Ectodermal cell (in vitro differentiated cells): Measurements from ENCODE around the gene IL31.
"Not testable (repeated sequence)": the region's sequence is repeated elsewhere in the genome, so short reads cannot be mapped to it uniquely, and the experiment has no call there.

ENCODE experiments used
- H3K27ac ChIP-seq: 2 replicates; pipeline ENCODE4 v1.7.0; 2013; ENCODE audit warnings: mild to moderate bottlenecking, low read depth, low read length; ENCODE audit not compliant: insufficient read depth, poor library complexity, severe bottlenecking
- H3K27me3 ChIP-seq: 2 replicates; pipeline ENCODE4 v1.7.0; 2013; ENCODE audit warnings: mild to moderate bottlenecking, low read length; ENCODE audit not compliant: insufficient read depth, control insufficient read depth, poor library complexity, severe bottlenecking
- H3K36me3 ChIP-seq: one replicate; pipeline ENCODE4 v1.7.0; 2013; ENCODE audit warnings: low read length; ENCODE audit not compliant: control insufficient read depth, insufficient read depth
- H3K4me1 ChIP-seq: one replicate; pipeline ENCODE4 v1.7.0; 2013; ENCODE audit warnings: low read length; ENCODE audit not compliant: control insufficient read depth, insufficient read depth
- H3K4me3 ChIP-seq: 2 replicates; pipeline ENCODE4 v1.7.0; 2013; ENCODE audit warnings: low read depth, low read length, control low read depth; ENCODE audit not compliant: insufficient read depth
- H3K9me3 ChIP-seq: 2 replicates; pipeline ENCODE4 v1.7.0; 2013; ENCODE audit warnings: mild to moderate bottlenecking, low read length, moderate library complexity; ENCODE audit not compliant: control insufficient read depth
- WGBS, 2 experiments: methylation state at CpG; one replicate each; pipeline ENCODE4 v1.1.7; 2013; ENCODE audit warnings: missing lambda C conversion rate in 2 of 2; 5-methylcytosine and 5-hydroxymethylcytosine counted together

The IL31 gene

DNA sequence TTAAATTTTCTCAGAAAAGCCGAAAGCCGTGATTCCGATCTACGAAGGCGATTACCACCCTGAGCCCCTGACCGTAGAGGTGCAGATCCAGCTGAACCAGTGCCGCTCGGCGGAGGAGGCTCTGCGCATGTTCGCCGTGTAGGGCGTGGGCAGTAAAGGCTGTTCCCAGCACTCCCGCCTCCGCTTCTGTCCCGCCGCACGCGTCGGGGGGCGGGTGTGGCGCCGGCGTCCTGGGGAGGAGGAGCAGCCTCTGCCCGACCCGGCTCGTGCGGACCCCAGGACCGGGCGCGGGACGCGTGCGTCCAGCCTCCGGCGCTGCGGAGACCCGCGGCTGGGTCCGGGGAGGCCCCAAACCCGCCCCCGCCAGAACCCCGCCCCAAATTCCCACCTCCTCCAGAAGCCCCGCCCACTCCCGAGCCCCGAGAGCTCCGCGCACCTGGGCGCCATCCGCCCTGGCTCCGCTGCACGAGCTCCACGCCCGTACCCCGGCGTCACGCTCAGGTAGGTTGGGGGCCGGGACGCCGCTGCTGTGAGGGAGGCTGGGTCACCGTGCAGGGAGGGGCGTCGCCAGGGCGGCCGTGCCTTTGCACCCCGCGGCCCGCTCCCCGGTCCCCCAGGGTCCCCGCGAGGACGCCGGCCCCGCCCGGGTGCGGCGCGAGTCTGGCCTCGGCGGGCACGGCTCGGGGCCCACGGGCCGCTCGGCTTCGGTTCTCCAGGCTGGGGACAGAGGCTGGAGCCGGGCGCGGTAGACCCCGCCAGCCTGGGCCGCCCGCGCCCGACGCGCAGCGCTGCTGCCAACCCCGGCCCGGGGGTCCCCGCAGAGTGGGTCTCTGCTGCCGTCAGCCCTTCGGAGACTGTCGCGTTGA lies 29.5 kb upstream of the IL31 start, which contains the start of gene B3GNT4:
Gene B3GNT4, plus strand, starts transcription at position 409 of the 866 bp plus-strand sequence. CDS start 910 bp downstream, outside the sequence.
- H3K36me3 ChIP-seq = peaks cover 8% of the 10 kb centered on the region
- WGBS, 2 experiments = 1% methylated on average over 101 to 104 of the region's 104 CpGs
- peaks cover 65% of the 10 kb centered on the region for H3K27me3 ChIP-seq
- H3K27ac ChIP-seq = no peak within 1 kb of the TSS
- no peaks in the 10 kb centered on the region for H3K4me1 ChIP-seq
- no peaks in the 10 kb centered on the region for H3K9me3 ChIP-seq
- H3K4me3 ChIP-seq = peak within 1 kb of the TSS; percentile 41

DNA sequence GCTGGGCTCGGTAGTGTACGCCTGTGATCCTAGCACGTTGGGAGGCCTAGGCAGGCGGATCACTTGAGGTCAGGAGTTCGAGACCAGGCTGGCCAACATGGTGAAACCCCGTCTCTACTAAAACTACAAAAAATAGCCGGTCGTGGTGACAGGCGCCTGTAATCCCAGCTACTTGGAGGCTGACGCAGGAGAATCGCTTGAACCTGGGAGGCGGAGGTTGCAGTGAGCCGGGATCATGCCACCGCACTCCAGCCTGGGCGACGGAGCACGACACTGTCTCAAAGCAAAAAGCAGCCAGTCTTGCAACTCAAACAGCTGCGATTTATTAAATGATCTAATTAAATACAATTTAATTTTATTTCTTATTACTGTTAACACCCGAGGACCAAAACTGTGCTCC lies 28.8 kb upstream of the IL31 start:
- 79 to 84% methylated on average over 18 to 19 of the region's 19 CpGs for WGBS, 2 experiments
- H3K4me3 ChIP-seq = peak overlapping the region; percentile 41
- not testable (repeated sequence) for H3K27ac ChIP-seq

DNA sequence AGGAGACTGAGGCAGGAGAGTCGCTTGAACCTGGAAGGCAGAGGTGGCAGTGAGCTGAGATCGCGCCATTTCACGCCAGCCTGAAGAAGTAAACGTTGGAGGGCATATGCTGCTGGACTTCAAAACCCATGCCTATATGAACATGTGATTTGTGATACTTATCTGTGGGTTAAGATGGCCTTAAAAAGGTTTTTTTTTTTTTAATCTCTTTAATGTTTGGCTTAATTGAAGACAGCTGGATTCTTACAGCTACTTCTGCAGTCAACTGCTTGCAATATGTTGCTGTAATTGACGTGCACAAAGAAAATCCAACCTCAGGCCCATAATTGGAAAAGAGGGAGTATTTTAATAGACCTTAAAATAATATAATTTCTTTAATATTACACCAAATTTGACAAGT lies 28.0 kb upstream of the IL31 start:
- Histone ChIP-seq H3K4me1 (no peaks in the 10 kb centered on the region), H3K9me3 (no peaks in the 10 kb centered on the region), H3K27me3 (peaks cover 65% of the 10 kb centered on the region), H3K27ac (no peak overlapping the region), H3K4me3 (no peak overlapping the region), H3K36me3 (no peaks in the 10 kb centered on the region)
- WGBS, 2 experiments = 91 to 94% methylated on average over 6 of the region's 6 CpGs

More for the DNA sequence above, 28.8 kb upstream of the IL31 start:
- not testable (repeated sequence) for H3K9me3 ChIP-seq, H3K4me1 ChIP-seq, H3K36me3 ChIP-seq
- H3K27me3 ChIP-seq = peaks cover 65% of the 10 kb centered on the region

DNA sequence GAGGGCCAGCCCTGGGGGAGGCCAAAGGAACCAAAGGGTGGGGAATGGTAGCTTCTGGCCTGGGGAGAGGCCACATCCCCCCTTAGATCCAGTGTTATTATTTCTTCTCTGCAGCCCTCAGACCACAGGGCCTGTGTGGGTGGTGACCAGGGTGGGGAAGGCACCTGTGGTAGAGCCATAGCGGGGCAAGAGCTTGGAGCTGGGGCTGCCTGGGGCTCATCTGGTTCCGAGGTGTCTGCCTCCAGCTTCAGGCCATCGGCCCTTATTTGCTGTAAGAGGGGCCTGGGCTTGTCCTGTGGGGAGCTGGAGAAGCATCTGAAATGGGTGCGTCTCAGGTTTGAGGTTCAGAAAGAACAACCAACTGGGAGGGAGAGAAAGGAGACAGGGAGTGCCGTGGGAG lies 27.4 kb upstream of the IL31 start:
- 90 to 93% methylated on average over 5 of the region's 5 CpGs for WGBS, 2 experiments
- Histone ChIP-seq H3K4me1 (no peaks in the 10 kb centered on the region), H3K36me3 (no peaks in the 10 kb centered on the region), H3K27ac (no peak overlapping the region), H3K9me3 (no peaks in the 10 kb centered on the region), H3K4me3 (no peak overlapping the region), H3K27me3 (peaks cover 63% of the 10 kb centered on the region)

DNA sequence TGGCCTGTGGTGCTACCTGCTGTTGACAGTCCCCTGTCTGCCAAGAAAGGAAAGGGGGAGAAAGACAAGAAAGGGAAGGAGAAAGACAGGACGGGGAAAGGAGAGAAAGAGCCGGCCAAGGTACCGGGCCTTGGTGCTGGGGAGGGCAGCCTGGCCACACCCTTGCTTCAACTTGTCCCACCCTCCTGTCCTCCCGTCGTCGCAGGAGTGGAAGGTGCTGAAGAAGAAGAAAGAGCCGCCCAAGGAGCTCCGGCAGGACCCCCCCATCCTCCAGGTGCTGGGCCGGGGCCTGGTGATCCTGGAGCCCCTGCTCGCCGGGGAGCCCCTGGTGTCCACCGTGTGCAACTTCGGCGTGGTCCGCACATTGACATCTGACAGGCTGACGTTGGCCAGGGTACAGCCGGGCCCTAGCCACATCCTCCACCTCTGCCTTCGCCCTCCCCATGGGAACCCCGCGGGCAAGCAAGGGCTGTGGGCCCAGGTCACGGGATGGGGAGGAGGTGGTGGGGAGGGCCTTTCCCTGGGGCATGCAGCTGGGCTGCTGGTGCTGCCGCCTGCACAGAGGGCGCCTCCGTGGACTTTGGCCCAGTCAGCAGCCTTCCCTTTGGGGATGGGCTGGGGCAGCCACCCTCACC lies 26.6 kb upstream of the IL31 start:
- H3K9me3 ChIP-seq = no peaks in the 10 kb centered on the region
- no peak overlapping the region for H3K4me3 ChIP-seq
- WGBS, 2 experiments = 85% methylated on average over 24 of the region's 24 CpGs
- no peak overlapping the region for H3K27ac ChIP-seq
- no peaks in the 10 kb centered on the region for H3K4me1 ChIP-seq
- H3K27me3 ChIP-seq = peaks cover 56% of the 10 kb centered on the region
- H3K36me3 ChIP-seq = no peaks in the 10 kb centered on the region

DNA sequence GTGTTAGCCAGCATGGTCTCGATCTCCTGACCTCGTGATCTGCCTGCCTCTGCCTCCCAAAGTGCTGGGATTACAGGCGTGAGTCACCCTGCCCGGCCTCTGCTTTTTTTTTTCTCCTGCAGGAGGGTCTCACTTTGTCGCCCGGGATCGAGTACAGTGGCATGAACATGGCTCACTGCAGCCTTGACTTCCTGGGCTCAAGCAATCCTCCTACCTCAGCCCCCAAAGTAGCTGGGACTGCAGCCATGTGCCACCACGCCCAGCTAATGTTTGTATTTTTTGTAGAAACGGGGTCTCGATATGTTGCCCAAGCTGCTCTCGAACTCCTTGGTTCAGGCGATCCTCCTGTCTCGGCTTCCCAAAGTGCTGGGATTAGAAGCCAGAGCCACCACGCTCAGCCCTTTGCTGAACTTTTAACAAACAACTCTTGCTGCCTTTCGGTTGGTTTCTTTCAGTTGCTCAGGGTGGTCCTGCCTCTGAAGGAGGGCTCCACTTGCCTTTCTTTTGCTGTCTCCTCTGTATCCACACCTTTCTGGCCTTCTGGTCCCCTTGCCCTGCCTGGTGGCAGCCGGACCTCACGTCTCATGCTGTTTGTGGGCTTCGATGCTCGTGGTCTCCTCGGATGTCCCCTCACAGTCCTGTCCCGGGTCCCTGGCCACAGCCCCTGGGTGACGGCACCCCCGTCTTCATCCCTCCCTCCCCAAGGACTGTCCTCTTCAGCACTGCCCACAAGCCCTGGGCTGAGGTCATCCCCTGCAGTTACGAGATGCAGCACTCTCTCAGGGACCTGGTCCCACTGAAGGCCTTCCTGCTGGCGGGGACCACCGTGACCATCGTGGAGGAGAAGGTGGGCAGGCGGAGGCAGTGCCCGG lies 25.7 kb upstream of the IL31 start:
- Histone ChIP-seq H3K27ac (no peak overlapping the region), H3K4me3 (no peak overlapping the region), H3K9me3 (no peaks in the 10 kb centered on the region), H3K36me3 (no peaks in the 10 kb centered on the region), H3K27me3 (peaks cover 46% of the 10 kb centered on the region), H3K4me1 (no peaks in the 10 kb centered on the region)
- 92 to 93% methylated on average over 29 of the region's 29 CpGs for WGBS, 2 experiments

DNA sequence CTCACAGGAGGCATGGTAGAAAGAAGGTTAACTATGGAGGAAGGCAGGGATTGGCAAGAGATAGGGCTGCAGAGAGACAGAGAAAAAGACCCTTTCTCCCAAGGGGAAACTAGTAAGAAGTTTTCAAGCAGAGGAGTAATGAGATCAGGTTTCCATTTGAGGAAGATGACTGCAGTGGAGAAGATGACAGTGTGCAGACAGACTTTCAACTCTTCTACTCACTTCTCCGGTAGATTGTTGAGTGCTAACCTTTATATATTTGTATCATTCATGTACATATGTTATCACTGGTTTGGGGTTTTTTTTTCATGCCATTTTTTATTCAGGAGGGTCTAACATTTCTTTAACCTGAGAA lies 23.6 kb upstream of the IL31 start:
- no peak overlapping the region for H3K27ac ChIP-seq
- H3K36me3 ChIP-seq = no peaks in the 10 kb centered on the region
- H3K27me3 ChIP-seq = peaks cover 25% of the 10 kb centered on the region
- no CpG with 5 or more reads among the region's 1 CpG for WGBS, 2 experiments
- no peaks in the 10 kb centered on the region for H3K9me3 ChIP-seq
- H3K4me1 ChIP-seq = no peaks in the 10 kb centered on the region
- no peak overlapping the region for H3K4me3 ChIP-seq

DNA sequence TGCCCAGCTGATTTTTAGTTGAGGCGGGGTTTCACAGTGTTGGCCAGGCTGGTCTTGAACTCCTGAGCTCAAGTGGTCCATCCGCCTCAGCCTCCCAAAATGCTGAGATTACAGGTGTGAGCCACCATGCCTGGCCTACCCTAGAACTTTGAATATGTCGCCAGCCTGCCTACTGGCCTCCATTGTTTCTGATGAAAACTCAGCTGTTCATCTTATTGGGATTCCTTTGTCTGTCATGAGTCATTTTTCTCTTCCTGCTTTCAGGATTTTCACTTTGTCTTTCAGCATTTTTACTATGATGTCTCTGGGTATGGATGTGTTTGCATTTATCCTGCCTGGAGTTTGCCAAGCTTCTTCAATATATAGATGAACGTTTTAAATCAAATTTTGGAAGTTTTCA lies 21.4 kb upstream of the IL31 start:
- Histone ChIP-seq H3K4me1 (no peaks in the 10 kb centered on the region), H3K27ac (no peak overlapping the region), H3K36me3 (no peaks in the 10 kb centered on the region), H3K9me3 (no peaks in the 10 kb centered on the region), H3K27me3 (peaks cover 4% of the 10 kb centered on the region), H3K4me3 (no peak overlapping the region)
- WGBS, 2 experiments = 89 to 92% methylated on average over 4 of the region's 4 CpGs

DNA sequence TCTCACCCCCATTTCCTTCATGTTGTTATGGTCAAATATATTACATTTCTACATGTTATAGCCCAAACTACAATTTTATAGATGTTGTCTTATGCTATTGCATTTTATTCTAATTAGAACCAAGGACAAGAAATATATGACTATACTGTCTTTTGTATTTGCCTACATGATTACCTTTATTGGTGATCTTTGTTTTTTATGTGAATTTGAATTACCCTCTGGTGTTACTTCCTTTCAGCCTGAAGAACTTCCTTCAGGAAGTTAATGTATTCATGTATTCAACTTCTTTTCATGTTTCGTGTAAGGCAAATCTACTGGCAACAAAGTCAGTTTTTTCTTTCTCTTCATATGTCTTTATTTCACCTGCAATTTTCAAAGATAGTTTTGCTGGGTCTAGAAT lies 20.8 kb upstream of the IL31 start:
- no peaks in the 10 kb centered on the region for H3K36me3 ChIP-seq
- no peak overlapping the region for H3K4me3 ChIP-seq
- no peaks in the 10 kb centered on the region for H3K27me3 ChIP-seq
- H3K4me1 ChIP-seq = no peaks in the 10 kb centered on the region
- no peaks in the 10 kb centered on the region for H3K9me3 ChIP-seq
- H3K27ac ChIP-seq = no peak overlapping the region
- 91 to 100% methylated on average over 1 of the region's 1 CpG for WGBS, 2 experiments

DNA sequence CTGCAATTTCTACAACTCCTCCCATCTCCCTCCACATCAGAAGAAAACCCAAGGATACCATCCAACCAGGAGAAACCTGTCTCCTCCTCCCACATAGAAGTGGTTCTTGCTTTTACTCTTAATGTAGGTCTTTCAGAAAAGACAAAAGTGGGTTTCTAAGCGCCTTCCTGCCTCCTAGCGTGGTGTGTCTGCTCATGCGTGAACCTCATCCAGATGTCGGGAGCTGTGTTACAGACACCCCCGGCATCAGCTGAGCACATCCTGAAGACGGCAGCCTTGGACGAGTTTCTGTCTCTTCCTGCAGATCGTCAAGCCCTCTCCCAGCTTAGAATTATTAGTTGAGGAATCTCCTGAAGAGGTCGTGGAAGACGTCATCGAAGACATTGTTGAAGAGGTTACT lies 18.4 kb upstream of the IL31 start:
- Histone ChIP-seq H3K9me3 (no peaks in the 10 kb centered on the region), H3K27ac (no peak overlapping the region), H3K4me3 (no peak overlapping the region), H3K36me3 (no peaks in the 10 kb centered on the region), H3K4me1 (no peaks in the 10 kb centered on the region), H3K27me3 (no peaks in the 10 kb centered on the region)
- WGBS, 2 experiments = 94% methylated on average over 11 of the region's 11 CpGs
